ENCODE measurements around the gene KATNB1.

The KATNB1 gene

DNA sequence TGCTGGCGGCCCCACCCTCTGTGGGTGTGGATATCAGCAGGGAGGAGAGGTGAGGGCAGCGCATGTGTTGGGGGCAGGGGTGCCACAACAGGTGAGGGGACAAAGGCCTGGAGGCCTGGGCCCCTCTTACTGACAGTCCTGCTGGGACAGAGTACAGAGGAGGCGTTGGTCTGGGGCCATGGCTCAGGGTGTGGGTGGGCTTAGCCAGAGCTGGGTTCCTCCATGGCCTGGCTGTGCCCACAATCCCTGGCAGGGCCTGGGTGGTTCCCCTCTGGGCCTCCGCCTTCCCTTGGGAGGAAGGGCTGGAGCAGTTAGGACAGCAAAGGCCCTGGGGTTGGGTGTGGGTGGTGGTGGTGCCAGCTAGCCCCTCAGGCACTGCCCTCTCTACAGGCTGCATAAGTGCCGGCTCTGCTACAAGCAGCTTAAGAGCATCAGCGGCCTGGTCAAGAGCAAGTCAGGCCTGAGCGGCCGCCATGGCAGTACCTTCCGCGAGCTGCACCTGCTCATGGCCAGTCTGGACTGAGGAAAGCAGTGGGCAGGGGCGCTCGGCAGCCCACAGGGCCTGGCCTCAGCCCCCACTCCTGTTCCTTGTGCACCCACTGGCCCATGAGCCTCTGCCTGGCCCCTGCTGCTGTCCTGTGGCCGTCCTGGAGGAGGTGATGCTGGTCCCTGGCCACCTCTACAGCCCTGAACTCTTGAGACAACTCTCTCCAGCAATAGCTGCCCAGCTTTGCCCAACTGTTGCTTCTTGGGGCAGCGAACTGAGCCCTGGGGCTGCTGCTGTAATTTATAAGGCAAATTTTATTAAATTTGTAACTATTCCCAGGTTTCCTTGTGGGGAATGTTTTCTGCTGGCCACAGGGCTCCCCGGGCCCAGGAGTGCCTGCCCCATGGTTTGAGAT, 21.1 kb downstream of the KATNB1 start:
- DNase-seq = no peak

DNA sequence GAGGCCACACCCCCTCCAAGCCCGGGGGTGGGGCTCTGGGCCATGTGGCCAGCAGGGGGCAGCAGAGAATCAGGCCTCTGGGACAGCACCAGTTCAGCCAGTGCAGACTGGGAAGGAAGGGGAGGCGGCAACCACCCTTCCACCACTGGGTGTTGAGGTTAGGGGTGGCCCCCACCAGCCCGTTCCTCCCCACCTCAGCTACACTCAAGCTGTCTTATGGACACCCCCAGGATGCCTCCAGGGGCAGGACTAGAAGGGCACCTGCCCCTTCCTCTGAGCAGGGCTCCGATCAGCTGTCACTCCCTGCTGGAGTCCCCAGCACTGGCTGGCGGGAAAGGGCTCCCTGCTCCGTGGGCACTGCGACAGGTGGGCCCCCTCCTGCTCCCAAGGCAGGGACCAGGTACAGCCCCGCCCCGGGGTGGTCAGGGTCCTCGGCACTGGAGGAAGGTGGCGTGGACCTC, 21.8 kb downstream of the KATNB1 start:
- peak; percentile 77 for DNase-seq

DNA sequence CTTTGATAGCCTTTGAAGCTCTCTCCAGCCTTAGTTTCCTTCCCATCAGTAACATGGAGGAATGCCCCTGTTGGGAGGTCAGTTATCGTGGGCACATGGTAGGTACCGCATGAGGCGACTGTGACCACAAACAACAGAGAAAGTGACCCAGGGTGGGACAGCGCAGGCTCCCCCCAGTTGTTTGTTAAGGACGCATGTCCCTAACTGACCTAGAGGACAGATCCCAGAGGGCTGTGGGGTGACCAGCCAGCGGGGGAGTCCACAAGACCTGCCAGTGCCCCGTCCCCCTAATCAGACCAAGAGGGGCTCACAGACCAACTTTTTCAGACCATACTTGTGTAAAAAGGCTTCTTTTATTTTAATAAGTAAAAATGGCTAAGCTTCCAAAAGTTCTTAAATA, 22.3 kb downstream of the KATNB1 start:
- DNase-seq = no peak

DNA sequence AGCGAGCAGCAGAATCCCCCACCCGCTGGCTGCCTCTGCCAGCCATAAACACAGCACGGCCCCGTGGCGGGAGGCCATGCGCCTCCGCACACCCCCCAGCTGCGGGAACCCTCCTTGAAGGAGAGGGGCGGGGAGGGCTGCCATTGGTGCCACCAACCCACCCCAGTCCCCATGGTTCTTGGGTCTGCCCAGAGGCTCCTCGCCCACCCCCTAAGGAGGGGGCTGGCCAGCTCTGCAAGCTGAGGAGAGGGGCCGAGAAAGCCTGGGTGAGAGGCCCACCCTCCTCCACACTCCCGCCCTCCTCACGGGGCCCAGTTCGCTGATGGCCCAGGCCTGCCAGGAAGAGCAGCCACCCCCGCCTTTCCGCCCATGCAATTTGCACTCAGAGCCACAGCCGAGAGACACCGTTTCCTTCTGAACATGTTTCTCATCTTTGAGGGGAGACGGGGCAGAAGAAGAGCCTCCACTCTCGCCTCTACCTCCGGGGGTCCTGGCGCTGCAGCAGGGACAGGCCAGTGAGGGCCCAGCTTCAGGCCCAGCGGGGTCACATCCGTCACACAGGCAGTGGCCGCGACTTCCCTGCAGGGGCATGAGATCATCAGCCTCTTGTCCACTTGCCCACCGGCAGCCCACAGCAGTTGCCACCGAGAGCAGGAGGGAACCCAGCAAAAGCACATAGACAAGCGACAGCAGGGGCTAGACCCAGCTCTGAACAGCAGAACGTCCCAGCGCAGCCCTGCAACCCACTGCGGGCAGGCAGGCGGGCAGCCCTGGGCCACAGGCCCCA, 23.0 kb downstream of the KATNB1 start:
- no peak for DNase-seq

DNA sequence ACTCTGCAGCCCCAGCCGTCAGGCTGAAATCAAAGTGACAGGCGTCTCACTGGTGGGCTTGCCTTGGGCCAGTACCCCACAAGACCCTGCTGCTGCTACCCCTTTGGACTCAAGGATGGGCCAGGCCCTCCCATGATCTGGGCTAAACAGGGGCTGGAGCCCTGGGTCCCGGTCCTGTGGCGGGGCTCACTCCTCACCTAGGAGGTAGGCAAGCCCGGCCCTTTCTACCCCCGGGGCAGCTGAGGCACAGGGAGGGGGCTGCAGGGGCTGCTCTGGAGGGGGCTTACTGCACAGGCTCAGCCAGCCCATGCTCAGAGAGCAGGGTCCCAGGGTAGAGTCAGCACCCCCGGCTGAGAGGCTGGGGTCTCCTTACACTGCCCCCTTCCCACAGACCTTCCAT, 23.6 kb downstream of the KATNB1 start:
- DNase-seq = no peak

DNA sequence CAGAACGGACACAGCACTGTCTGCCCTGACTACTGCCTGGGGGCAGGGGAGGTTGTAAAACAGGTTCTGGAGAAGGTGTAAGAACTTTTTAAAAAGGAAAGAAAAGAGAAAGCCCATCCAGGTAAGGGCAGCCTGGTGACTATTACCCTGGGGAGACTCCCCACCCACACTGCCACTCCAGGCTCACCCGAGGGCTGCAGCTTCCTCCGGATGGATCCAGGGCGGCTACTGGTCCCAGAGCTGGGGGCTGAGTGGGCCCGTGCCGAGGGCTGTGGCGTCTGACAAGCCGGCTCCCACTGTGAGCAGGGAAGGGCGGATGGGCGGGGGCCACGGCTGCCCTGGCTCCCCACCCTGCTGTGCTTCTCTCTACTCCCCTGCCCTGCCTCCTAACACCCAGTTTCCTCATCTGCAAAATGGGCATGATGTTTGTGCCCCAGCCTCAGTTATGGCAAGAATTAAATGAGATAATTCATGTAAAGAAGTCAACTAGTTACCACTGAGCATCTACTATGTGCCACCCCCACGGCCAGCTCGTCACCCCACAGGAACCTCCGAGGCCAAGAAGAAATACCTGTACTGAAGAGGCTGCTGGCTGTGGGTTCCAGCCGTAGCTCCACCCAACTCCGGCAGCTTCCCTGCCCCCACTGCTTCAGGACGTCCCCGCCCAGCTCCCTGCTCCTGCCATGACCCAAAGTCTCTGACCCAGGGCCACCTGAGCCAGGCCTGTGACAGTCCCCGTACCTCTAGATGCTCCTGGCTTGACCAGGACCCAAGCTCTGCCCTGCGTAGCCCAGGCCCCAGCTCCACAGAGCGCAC, 24.2 kb downstream of the KATNB1 start:
- DNase-seq = no peak

DNA sequence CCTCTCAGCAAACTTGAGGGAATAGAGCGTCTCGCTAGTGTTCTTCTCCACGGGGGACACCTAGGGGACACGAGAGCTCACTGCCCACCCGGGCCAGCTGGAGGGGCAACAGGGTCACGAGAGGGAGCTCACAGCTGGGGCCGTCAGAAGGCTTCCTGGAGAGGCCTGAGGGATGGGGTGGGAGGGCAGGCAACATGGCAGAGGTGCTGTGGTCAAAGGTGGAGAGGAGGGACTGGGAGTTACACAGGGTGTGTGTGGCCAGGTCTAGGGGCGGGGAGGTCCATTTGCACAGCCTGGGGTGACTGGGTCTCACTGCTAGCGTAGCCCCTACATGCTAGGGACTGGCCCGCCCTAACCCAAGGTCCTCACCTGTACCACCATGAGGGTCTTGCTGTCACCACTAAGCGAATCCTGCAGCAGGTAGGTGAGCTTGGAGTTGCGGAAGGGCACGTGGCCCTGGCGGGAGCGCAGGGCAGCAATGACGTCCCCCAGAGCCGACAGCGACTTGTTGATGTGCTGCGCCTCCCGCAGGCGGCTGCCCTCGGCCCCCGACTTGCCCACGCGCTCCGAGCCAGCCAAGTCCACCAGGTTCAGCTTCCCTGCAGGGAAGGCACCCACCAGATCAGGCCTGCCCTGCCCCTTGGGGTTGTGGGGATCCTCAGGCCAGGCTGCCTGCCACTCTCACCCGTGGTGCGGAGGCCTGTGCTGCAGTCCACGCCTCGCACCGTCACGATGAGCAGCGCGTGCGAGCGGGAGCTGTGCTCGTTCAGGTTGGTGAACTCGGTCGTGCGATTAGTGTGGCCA, 25.0 kb downstream of the KATNB1 start:
- DNase-seq = no peak

DNA sequence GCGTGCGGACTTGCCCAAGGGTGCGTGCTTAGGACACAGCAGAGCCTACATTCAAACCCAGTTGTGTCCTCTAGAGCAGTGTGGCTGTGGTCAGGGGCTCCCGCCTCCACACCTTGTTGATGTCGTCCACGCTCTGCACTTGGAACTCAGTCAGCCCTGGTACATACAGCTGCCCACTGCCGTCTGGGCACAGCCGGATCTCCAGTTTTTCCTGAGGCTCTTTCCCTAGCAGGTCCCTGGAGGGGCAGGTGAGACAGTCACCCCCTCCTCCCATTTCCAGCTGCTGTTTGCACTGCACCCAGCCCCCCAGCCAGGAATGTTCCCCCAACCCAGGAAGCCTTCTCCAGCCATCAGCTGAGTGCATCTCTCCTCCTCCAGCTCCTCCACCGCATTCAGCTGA, 25.7 kb downstream of the KATNB1 start:
- DNase-seq = no peak

DNA sequence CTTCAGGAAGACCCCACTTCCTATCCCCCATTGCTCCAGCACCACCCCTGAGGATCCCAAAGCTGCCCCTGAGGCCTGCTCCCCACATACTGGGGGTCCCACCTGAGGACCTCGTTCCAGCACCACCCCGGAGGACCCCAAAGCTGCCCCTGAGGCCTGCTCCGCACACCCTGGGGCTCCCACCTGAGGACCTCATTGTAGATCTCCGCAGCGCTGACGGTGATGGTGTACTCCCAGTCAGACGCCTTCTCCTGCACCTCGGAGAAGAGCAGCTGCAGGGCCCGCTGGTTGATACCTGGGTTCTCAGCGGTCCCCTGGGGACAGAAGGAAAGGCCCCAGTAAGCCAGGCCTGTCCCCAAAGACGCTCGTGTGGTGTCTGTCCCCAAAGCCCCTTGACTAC, 26.4 kb downstream of the KATNB1 start:
- DNase-seq = no peak

DNA sequence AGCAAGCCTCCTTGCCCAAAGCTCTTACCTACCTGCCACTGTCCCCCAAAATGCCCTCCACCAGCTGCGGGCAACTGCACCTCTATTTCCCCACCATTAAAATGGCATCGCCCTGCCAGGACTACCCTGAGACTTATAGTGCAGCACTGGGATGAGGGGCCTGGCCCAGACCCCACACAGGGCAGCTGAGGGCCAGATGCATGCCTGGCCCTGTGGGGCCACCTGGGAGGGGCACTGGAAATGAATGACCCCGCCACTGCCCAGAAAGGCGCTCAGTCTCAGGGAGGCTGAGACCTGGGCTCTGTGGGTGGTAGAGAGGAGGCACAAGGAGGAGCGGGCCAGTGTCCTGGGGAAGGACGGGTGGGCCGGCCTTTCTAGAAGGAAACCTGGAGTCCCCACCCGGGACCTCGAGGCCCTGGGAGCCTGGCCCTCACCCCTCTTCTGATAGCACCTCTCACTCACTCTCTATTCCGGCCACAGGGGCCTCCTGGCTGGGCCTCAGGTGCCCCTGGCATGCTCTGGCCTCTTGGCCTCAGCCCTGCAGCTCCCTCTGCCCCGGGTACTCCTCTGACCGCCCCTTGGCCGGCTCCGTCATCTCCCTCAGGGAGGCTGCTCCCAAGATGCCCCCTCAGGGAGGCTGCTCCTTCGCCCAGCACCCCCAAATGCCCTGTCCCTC, 26.9 kb downstream of the KATNB1 start:
- no peak for DNase-seq

DNA sequence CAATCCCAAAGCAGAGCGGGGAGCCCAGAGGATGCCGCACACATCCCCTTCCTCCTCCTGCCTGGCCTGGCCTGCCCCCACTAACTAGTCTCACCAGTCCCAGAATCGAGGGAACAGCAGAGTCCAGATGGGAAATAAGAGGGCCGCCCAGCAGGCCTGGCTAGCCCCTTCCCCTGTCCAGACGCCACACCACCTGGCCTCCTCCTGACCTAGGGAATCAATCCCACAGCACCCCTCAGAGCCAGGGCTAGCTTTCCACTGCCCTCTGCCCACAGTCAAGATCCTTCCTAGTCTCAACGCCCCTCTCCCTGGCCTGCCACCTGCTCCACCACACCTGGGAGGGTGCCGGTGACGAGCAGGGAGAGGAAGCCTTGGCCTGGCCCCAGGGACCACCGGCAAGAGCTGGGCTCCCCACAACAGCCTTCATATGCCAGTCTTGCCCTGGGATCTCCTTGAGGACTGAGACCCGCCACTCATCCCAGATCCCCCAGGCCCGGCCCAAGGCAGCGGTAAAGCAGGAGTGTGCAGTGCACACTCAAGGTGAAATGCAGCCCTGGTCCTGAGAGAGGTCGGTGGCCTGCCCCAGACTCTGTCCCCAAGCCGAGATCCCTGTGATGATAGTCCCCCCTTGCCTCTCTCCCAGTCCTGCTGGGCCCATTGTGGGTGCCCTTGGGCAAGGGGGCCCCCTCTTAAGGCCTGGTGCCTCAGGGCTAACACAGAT, 27.9 kb downstream of the KATNB1 start:
- no peak for DNase-seq

DNA sequence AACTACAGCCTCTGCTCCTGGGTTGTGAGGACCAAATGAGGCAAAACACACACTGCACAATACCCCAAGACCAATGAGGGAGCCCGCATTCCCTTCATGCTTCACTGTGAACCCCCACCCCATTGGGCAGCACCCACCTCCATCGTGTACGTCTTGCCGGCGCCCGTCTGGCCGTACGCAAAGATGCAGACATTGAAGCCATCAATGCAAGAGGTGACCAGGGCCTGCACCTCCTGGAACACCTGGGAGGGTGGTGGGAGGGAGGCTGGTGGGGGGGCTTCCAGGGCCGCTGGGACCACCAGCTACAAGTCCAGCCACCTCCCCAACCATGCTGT, 28.4 kb downstream of the KATNB1 start:
- DNase-seq = no peak

DNA sequence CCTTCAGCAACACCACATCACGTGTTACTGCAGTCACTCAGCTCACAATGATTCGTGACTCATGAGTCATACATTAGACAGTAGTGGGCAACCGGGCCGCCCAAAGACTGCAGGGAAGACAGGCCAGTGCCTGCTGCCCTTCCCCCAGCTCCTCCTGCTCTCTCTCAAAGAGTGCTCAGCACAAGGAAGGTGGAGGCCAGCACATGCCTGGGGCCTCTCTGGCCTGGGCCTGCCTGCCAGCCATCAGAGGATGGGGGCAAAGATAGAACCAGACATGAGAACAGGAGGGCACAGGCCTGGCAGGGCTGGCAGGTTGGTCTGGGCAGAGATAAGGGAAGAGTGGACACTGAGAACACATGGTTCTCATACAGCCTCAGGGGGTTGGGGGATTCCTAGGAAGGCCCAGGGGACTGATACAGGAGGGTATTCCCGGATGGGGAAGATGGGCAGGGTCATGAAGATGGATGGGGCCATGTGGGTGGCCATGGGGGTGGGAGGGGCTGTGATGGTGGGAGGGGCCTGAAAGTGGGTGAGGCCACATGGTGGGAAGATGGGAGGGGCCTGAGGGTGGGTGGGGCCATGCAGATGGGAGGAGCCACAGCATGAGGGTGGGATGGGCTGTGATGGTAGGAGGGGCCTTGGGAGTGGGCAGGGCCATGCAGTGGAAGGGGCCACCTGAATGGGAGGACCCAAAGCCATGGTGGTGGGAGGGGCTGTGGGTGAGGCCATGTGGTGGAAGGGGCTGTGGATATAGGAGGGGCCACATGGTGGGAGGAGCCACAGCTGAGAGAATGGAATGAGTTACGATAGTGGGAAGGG, 29.0 kb downstream of the KATNB1 start:
- DNase-seq = no peak

DNA sequence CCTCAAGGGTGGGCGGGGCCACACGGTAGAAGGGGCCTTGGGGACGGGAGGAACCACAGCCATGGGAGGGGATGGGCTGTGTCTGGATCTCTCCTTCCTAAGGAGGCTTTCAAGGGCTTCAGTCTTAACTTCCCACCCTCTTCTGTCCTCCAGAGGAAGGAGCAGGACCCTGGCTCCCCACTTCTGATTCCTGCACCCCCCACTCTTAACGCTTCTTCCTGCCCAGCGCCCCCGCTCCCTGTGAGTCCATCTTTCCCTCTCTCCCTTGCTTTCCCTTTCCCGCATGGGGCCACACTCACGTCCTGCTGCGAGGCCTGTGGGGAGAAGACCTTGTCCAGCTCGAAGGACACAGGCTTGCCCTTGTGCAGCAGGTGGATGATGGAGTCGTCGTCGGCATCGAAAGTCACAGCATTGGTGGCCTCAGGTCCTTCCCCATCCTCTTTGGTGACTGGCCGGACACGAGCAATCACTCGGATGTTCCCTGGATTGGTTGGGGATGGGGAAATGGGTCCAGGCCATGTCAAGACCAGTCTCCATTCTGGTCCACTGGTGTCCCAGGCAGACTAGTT, 29.7 kb downstream of the KATNB1 start:
- no peak for DNase-seq

DNA sequence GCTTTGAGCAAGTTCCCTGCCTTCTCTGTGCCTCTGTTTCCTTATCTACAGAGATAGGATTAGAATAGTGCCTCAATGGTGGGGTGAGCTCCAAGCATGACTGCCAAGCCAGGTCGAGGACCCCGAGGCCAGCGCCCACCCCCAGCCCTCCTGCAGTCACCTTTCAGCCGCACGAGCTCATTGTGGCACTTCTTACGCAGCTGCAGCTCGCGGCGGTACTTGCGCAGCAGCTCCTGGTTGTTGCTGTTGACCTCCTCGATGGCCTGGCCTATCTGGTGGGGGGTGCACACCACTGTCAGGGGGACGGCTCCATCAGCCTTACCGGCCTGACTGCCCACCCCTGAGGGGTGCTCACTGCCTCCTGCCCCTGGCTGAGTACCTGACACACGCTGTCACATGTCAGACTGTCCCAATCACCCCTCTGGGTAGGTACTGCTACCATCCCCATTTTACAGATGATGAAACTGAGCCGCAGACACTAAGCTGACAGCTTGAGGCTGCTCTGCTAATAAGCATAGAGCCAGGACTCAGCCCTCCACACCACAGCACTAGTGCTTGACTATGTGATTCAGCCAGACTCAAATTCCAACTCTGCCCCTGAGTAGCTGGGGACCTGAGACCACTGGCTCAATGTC, 31.3 kb downstream of the KATNB1 start:
- DNase-seq = no peak

DNA sequence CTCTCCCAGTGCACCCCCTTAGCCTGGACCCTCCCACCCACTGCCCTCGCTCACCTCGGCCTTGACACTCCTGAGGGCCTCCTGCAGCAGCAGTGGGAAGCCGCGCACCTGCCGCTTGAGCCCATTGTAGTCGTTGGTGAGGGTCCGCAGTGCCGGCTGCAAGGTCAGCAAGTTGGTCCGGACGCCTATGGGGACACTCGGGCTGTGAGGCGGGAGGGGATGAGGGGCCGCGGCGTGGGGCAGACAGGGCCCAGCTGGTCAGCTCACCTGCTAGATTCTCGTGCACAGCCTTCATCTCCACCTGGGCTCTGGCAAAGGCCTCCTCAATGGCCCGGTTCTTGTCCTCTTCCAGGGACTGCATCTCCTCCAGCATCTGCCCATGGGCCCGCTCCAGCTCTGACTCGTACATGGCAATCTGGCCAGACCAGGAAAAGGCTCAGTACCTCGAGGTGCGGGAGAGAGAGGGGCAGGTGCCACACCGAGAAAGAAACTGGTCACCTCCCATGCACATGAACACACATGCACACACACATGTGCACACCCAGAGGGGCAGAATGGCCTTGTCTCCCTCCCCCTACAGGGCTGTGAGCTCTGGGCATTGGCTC, 34.1 kb downstream of the KATNB1 start:
- DNase-seq = no peak

DNA sequence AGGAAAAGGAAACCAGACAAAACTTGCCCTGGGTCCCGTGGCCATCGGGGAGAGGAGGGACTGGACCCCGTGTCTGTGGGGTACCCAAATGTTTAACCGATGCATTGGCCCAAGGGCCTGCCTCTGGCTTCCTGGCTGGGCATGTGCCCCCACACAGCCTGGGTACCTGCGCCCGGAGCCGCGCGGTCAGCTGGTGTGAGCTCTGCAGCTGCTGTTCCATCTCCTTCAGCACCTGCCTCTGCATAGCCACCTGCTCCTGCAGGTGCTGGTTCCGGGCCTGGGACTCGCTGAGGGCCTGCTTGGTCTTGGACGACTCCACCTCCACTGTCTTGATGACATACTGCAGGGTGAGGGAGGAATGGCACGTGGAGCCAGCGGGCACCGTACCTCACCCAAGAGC, 34.8 kb downstream of the KATNB1 start:
- no peak for DNase-seq

DNA sequence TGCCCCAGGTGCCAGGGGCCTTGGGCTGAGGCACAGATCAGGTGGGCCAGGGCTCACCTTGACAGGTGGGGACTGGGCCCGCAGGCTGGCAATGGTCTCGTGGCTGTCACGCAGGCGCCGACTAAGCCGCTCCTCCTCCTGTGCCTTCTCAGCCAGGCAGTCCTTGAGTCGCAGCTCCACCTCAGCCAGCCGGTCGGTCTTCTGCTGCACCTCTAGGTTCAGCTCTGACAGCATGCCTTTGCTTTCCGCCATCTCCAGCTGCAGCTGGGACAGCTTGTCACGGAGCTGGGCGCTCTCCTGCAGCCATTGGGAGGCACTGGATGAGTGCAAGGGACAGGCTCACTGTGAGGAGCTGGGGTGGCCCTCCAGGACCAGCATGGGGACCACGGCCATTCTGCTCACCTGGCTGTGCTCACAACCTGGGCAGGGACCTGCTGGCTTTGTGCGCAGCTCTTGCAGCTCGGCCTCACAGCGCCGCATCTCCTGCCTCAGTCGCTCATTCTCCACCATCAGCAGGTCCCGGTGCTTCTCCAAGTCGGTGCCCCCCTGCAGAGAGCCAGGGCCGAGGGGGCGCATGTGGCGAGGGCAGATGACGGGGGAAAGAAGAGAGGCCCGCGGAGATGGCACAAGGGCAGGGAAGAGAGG, 35.7 kb downstream of the KATNB1 start:
- no peak for DNase-seq
